Endothelial cell of umbilical vein (primary cell): ENCODE measurements around the gene WNT9B.

Source experiments
- CTCF ChIP-seq, 2 donors: IDR thresholded peaks; 1 replicate in 1 of 2; 2 replicates in 1 of 2; pipeline ENCODE4 v1.5.1; 2011; ENCODE audit warnings: low read length in 2 of 2, mild to moderate bottlenecking in 2 of 2, moderate library complexity in 2 of 2, control low read depth in 1 of 2, inconsistent platforms in 1 of 2, low read depth in 1 of 2; ENCODE audit not compliant: insufficient read depth in 1 of 2; ENCODE audit errors: extremely low read depth in 1 of 2
- FOS ChIP-seq: IDR thresholded peaks from 2 replicates; pipeline ENCODE4 v1.6.1; 2011; ENCODE audit warnings: mild to moderate bottlenecking, low read length, moderate library complexity, borderline replicate concordance; ENCODE audit not compliant: insufficient read depth
- MAX ChIP-seq: IDR thresholded peaks from 2 replicates; pipeline ENCODE4 v1.6.1; 2011; ENCODE audit not compliant: insufficient read depth, insufficient read length
- POLR2A ChIP-seq: IDR thresholded peaks from 2 replicates; pipeline ENCODE4 v1.6.1; 2012; ENCODE audit warnings: low read depth, mild to moderate bottlenecking, control low read depth, low read length
- POLR2AphosphoS5 ChIP-seq: IDR thresholded peaks from 2 replicates; pipeline ENCODE4 v1.6.1; 2012; ENCODE audit warnings: low read depth, mild to moderate bottlenecking, control low read depth, low read length, moderate library complexity; ENCODE audit not compliant: insufficient read depth

GRCh38 chr17:46874906-46875305 lies 23.5 kb downstream of the WNT9B start:
- TF ChIP-seq CTCF (IDR thresholded peaks at IDR 0.05; ENCODE audit: extremely low read depth in 1 of 2, insufficient read depth in 1 of 2, low read depth in 1 of 2, low read length in 2 of 2) (no peak), POLR2AphosphoS5 (no peak), POLR2A (no peak), MAX (no peak), FOS (no peak)
